GM18909 (cell line): ENCODE results near the gene SPG7.

Experiments
- ATAC-seq: cut with Tn5 transposase; IDR thresholded peaks from one replicate; pipeline ENCODE4 v1.9.1; 2021; ENCODE audit warnings: mild to moderate bottlenecking; ENCODE audit not compliant: unreplicated experiment, poor library complexity

SPG7 gene

DNA sequence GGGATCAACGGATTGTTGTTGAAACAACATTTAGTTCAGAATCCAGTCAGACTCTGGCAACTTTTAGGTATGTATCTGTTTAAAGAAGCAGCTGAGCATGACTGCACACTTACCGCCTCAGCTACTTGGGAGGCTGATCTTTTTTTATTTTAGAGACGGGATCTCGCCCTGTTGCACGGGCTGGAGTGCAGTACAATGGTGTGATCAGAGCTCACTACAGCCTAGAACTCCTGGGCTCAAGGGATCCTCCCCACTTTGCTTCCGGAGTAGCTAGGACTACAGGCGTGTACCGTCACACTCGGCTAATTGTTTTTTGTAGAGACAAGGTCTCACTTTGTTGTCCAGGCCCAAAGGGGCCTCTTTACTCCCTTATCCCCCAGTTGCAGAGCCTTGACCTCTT, 2.3 kb downstream of the SPG7 start:
- ATAC-seq, result no peak

- no peak for ATAC-seq
Measured at GRCh38 chr16:89511374-89511773, 3.2 kb downstream of the SPG7 start.

- no peak for ATAC-seq
Measured at GRCh38 chr16:89512453-89512852, 4.2 kb downstream of the SPG7 start.

DNA sequence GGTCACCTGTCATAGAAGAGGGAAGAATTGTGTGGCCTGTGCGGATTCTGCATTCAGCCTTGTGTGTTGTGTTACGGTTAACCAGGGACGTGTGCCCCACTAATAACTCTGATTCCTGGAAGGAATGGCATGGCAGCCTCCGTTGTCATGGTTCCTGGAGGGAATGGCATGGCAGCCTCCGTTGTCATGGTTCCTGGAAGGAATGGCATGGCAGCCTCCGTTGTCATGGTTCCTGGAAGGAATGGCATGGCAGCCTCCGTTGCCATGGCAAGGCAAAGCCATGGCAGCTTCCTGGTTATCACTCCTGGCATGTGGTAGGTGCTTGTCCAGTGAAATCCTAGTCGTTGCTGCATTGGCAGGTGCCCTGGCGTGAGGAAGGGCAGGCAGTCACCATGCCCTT, 8.9 kb downstream of the SPG7 start:
- no peak for ATAC-seq

- ATAC-seq, result no peak
Measured at GRCh38 chr16:89519881-89520280, 11.7 kb downstream of the SPG7 start.

DNA sequence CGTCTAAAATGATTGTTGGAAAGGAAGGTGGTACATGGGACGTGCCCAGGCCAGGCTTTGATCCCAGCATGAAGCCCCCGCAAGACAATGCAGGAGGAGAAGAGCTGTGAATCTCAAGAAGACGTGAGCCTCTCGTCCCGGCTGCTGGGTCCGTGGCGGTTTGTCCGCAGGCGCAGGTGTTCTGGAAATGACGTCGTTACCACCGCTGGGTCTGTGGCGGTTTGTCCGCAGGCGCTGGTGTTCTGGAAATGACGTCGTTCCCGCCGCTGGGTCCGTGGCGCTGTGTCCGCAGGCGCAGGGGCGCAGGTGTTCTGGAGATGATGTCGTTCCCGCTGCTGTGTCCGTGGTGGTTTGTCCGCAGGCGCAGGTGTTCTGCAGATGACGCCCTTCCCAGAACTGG, 14.1 kb downstream of the SPG7 start:
- no peak for ATAC-seq

- ATAC-seq, result no peak
Measured at GRCh38 chr16:89523680-89524344, 15.6 kb downstream of the SPG7 start.

DNA sequence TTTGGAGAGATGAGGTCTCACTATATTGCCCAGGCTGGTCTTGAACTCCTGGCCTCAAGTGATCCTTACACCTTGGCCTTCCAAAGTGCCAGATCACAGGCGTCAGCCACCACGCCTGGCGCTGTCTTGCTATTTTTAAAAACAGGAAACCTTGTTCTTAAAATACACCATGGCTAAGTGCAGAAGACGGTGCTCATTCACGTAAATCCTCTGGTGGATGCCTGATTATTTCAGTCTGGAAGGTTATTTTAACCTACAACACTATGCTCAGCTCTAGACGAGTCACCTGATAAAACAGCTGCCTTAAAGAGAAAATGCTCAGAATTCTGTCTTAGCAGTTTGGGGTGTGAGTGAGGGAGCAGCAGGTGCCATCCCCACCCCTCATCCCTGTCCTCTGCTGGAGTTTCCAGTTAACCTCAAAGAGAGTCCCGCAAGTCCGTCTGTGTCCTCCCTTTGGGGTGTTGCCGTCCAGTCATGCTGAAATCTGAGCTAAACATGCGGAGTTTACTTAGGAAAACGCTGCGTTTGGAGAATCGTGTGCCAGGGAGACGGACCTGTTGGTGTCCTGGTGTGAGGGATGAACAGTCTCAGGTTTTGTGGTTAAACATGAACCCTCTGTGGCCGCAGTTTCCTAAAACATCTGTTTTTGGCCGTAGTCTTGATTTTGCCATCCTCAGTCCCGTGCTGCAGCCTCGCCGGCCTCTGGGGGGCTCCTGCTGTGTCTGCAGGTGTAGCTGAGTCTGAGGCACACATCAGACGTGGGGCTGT, 17.1 kb downstream of the SPG7 start:
- no peak for ATAC-seq

DNA sequence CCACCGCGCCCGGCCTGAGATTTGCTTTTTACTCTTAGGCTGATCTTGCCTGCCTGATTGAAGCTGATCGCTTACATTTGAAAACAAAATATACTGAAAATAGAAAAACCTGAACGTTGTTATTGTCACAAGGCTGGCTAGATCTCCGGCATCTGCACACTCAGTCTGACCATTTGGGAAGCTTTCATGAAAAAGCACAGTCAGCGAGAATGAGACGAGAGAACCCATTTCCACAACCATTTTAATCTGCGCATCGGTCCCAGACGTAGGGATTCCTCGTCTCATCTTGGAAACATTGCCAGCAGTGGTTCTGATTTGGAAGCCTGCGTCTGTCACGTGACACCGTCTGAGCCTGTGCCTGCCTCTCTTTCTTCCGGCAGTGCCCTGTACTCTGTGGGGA, 20.9 kb downstream of the SPG7 start:
- ATAC-seq, result no peak

GRCh38 chr16:89530401-89531381, 22.5 kb downstream of the SPG7 start:
- ATAC-seq, result no peak

DNA sequence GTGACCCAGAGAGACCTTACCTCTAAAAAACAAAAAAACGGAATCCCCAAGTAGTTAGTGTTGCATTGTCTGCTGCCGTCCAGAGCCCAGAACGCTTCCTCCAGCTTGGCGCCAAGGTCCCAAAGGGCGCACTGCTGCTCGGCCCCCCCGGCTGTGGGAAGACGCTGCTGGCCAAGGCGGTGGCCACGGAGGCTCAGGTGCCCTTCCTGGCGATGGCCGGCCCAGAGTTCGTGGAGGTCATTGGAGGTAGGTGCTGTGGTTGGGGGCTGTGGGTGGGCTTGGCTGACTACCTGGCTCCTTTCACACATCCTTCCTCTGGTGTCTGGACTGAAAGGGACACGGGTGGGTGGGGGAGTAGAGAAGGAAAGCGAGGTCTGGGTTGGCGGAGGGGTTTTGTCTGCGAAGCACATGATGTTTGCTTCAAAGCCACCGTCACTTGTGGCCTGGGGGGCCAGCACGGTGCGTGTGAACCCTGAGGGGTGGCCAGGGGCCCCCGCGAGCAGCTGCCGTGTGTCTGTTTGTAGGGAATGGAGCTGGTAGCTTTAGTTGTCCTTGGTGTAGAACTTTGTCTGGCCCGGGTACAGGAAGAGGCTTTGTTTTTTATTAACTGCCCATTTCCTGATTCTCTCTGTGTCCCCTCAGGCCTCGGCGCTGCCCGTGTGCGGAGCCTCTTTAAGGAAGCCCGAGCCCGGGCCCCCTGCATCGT, 23.8 kb downstream of the SPG7 start:
- ATAC-seq, result no peak

DNA sequence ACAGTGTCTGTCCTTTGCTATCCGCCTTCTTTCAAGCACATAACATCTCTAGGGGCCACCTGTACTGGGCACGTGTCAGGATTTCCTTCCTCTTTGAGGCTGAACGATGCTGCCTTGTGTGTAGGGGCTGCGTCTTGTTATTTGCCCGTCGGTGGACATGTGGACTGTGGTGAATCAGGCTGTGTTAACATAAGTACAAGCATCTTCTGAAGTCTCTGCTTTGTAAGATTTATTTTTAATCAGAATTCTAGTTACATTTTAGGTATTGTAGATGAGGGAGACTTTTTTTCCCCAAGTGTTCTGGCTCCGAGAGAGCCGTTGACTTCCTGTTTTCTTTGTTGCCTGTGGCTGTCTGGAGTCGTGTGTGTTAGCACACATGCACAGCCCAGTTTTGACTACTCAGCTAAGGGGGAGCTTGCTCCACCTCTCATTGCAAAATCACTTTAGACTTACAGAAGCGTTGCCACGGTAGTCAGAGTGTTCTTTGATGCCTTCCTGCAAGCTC, 26.1 kb downstream of the SPG7 start:
- no peak for ATAC-seq

GRCh38 chr16:89536371-89536770, 28.2 kb downstream of the SPG7 start:
- no peak for ATAC-seq

- ATAC-seq, result no peak
Measured at GRCh38 chr16:89536886-89537548, 28.8 kb downstream of the SPG7 start.

- no peak for ATAC-seq
Measured at GRCh38 chr16:89537549-89537925, 29.3 kb downstream of the SPG7 start.

GRCh38 chr16:89538286-89538685, 30.1 kb downstream of the SPG7 start:
- no peak for ATAC-seq

DNA sequence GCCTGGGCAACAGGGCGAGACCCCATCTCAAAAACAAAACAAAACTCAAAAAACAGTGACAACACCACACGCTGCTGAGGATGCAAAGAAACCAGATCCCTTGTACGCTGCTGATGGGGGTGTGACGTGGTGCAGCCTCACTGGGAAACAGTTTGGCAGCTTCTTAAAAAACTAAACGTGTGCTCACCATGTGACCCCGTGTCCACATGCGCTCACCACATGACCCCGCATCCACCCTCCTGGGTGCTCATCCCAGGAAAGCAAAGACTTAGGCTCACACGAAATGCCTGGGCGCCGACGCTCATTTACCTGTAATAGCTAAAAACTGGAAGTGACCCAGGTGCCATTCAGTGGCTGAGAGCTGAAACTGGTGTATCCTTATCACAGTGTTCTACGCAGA, 32.4 kb downstream of the SPG7 start:
- ATAC-seq, result no peak

- no peak for ATAC-seq
Measured at GRCh38 chr16:89541792-89542191, 33.6 kb downstream of the SPG7 start.

GRCh38 chr16:89544113-89544512, 35.9 kb downstream of the SPG7 start:
- ATAC-seq, result no peak

GRCh38 chr16:89544713-89545043, 36.5 kb downstream of the SPG7 start:
- ATAC-seq, result no peak
